IMR-90 (cell line): ENCODE data around the gene GFAP. TPM values are rescaled to one million over a fixed set of nuclear protein-coding genes. Genes with fewer than 3 reads are reported as not detected.

Experiments used
- ATAC-seq: fragments of 200-7000 bp; cut with Tn5 transposase; 2 replicates; pipeline ENCODE4 v1.9.1; 2020; ENCODE audit warnings: low read depth, mild to moderate bottlenecking, moderate library complexity
- BruUV-seq: library from RNA; stranded (reverse); fragments of 400-500 nt; replicated peaks from 2 replicates; lab custom pipeline; 2021; lab: Mats Ljungman, UMichigan
- CTCF ChIA-PET: fragments of 300-600 bp; formaldehyde crosslinking; extraction: SDS; loops from one replicate; lab custom pipeline; 2021; ENCODE audit warnings: antibody characterized with exemption; lab: Yijun Ruan, JAX
- POLR2A ChIA-PET: fragments of 300-600 bp; sonication (Branson Sonifier 250); formaldehyde crosslinking; loops from one replicate; lab custom pipeline; 2022; ENCODE audit warnings: antibody characterized with exemption; ENCODE audit not compliant: unreplicated experiment; lab: Charles Lee
- DNase-seq: peaks from one replicate; pipeline ENCODE4 v3.0.0; 2013
- H2AFZ ChIP-seq: replicated peaks from 2 replicates; pipeline ENCODE3; 2013; ENCODE audit warnings: low read length, mild to moderate bottlenecking; ENCODE audit not compliant: poor library complexity
- H2AK5ac ChIP-seq: 2 replicates; pipeline ENCODE4 v1.6.1; 2013; ENCODE audit warnings: low read depth, low read length, inconsistent platforms
- H2AK9ac ChIP-seq: replicated peaks from 2 replicates; pipeline ENCODE3; 2013; ENCODE audit warnings: mild to moderate bottlenecking, low read depth, low read length, moderate library complexity; ENCODE audit not compliant: poor library complexity
- H2BK120ac ChIP-seq: 2 replicates; pipeline ENCODE4 v1.6.1; 2013; ENCODE audit warnings: low read depth, low read length, inconsistent platforms
- H2BK15ac ChIP-seq: 3 replicates; pipeline ENCODE4 v1.6.1; 2013; ENCODE audit warnings: low read depth, low read length, inconsistent platforms
- H2BK20ac ChIP-seq: 2 replicates; pipeline ENCODE4 v1.6.1; 2013; ENCODE audit warnings: low read depth, mild to moderate bottlenecking, inconsistent platforms, low read length, moderate library complexity
- H2BK5ac ChIP-seq: 2 replicates; pipeline ENCODE4 v1.6.1; 2013; ENCODE audit warnings: mild to moderate bottlenecking, low read depth, low read length, inconsistent platforms; ENCODE audit not compliant: poor library complexity, severe bottlenecking
- H3K14ac ChIP-seq: replicated peaks from 2 replicates; pipeline ENCODE4 v1.6.1; 2013; ENCODE audit warnings: low read depth, low read length, inconsistent platforms
- H3K18ac ChIP-seq: 2 replicates; pipeline ENCODE4 v1.6.1; 2013; ENCODE audit warnings: low read depth, low read length, control low read depth
- H3K23ac ChIP-seq: 2 replicates; pipeline ENCODE4 v1.6.1; 2013; ENCODE audit warnings: low read depth, low read length, inconsistent platforms
- H3K27ac ChIP-seq: 2 replicates; pipeline ENCODE4 v1.5.1; 2013; ENCODE audit warnings: mild to moderate bottlenecking, control low read depth, low read length; ENCODE audit not compliant: insufficient read depth
- H3K27me3 ChIP-seq: 2 replicates; pipeline ENCODE4 v1.6.1; 2013; ENCODE audit warnings: low read length; ENCODE audit not compliant: control insufficient read depth, insufficient read depth
- H3K36me3 ChIP-seq: 2 replicates; pipeline ENCODE4 v1.6.1; 2013; ENCODE audit warnings: low read length, mixed read lengths; ENCODE audit not compliant: control insufficient read depth, insufficient read depth
- H3K4ac ChIP-seq: 2 replicates; pipeline ENCODE4 v1.6.1; 2013; ENCODE audit warnings: low read depth, low read length, inconsistent platforms
- H3K4me1 ChIP-seq: 2 replicates; pipeline ENCODE4 v1.6.1; 2013; ENCODE audit warnings: low read length, mixed read lengths; ENCODE audit not compliant: control insufficient read depth, insufficient read depth
- H3K4me2 ChIP-seq: 2 replicates; pipeline ENCODE4 v1.6.1; 2013; ENCODE audit warnings: low read depth, mild to moderate bottlenecking, control low read depth, low read length, moderate library complexity
- H3K4me3 ChIP-seq: 2 replicates; pipeline ENCODE4 v1.5.1; 2013; ENCODE audit warnings: low read depth, mild to moderate bottlenecking, control low read depth, low read length, moderate library complexity; ENCODE audit not compliant: insufficient read depth
- H3K56ac ChIP-seq: 2 replicates; pipeline ENCODE4 v1.6.1; 2013; ENCODE audit warnings: low read length, inconsistent platforms; ENCODE audit not compliant: insufficient read depth; ENCODE audit errors: extremely low read depth
- H3K79me1 ChIP-seq, 2 experiments: 2 replicates each; pipeline ENCODE4 v1.6.1; 2013; ENCODE audit warnings: low read length in 2 of 2, inconsistent platforms in 1 of 2, low read depth in 1 of 2
- H3K9ac ChIP-seq: 2 replicates; pipeline ENCODE4 v1.6.1; 2013; ENCODE audit warnings: low read depth, low read length, control low read depth
- H3K9me1 ChIP-seq: 2 replicates; pipeline ENCODE4 v1.6.1; 2013; ENCODE audit warnings: low read length, inconsistent platforms; ENCODE audit not compliant: insufficient read depth
- H3K9me3 ChIP-seq: 2 replicates; pipeline ENCODE4 v1.6.1; 2013; ENCODE audit warnings: low read length; ENCODE audit not compliant: control insufficient read depth, insufficient read depth
- H4K20me1 ChIP-seq: 2 replicates; pipeline ENCODE4 v1.6.1; 2013; ENCODE audit warnings: low read length, inconsistent platforms; ENCODE audit not compliant: insufficient read depth
- H4K5ac ChIP-seq: 2 replicates; pipeline ENCODE4 v1.6.1; 2013; ENCODE audit warnings: mild to moderate bottlenecking, low read depth, low read length, control low read depth
- H4K8ac ChIP-seq, 2 experiments: 2 replicates each; pipeline ENCODE4 v1.6.1; 2013; ENCODE audit warnings: low read depth in 2 of 2, low read length in 2 of 2, control low read depth in 1 of 2, inconsistent platforms in 1 of 2
- H4K91ac ChIP-seq: 2 replicates; pipeline ENCODE4 v1.6.1; 2013; ENCODE audit warnings: low read depth, low read length, inconsistent platforms; ENCODE audit not compliant: insufficient read depth
- BHLHE40 ChIP-seq: fragments of 150-350 bp; IDR thresholded peaks from 2 replicates; pipeline ENCODE4 v1.6.1; 2016; ENCODE audit warnings: mild to moderate bottlenecking, low read depth, low read length
- CEBPB ChIP-seq: IDR thresholded peaks from 2 replicates; pipeline ENCODE4 v1.6.1; 2012; ENCODE audit warnings: low read depth, low read length, improper control_type of control experiment
- CHD1 ChIP-seq: IDR thresholded peaks from 2 replicates; pipeline ENCODE4 v1.6.1; 2012; ENCODE audit warnings: low read depth, low read length, improper control_type of control experiment
- FOS ChIP-seq: fragments of 150-350 bp; IDR thresholded peaks from 2 replicates; pipeline ENCODE4 v1.6.1; 2016; ENCODE audit warnings: low read depth, low read length
- MAFK ChIP-seq: IDR thresholded peaks from 2 replicates; pipeline ENCODE4 v1.6.1; 2012; ENCODE audit warnings: low read depth, low read length, improper control_type of control experiment
- MAZ ChIP-seq: IDR thresholded peaks from 2 replicates; pipeline ENCODE4 v1.6.1; 2012; ENCODE audit warnings: low read depth, mild to moderate bottlenecking, low read length, improper control_type of control experiment, moderate library complexity, borderline replicate concordance
- MXI1 ChIP-seq: IDR thresholded peaks from 2 replicates; pipeline ENCODE4 v1.6.1; 2012; ENCODE audit warnings: low read depth, mild to moderate bottlenecking, low read length, moderate library complexity, borderline replicate concordance
- NFE2L2 ChIP-seq: fragments of 150-350 bp; IDR thresholded peaks from 2 replicates; pipeline ENCODE4 v1.6.1; 2016; ENCODE audit warnings: low read depth, mild to moderate bottlenecking, low read length
- POLR2A ChIP-seq: IDR thresholded peaks from 2 replicates; pipeline ENCODE4 v1.6.1; 2012; ENCODE audit warnings: mild to moderate bottlenecking, low read depth, low read length
- RFX5 ChIP-seq: IDR thresholded peaks from 2 replicates; pipeline ENCODE4 v1.8.0; 2012; ENCODE audit warnings: low read depth, mild to moderate bottlenecking, low read length, moderate library complexity
- SMC3 ChIP-seq: fragments of 150-350 bp; IDR thresholded peaks from 2 replicates; pipeline ENCODE4 v1.6.1; 2016; ENCODE audit warnings: low read depth, mild to moderate bottlenecking, antibody characterized with exemption, low read length, moderate library complexity
- WGBS, 2 experiments: methylation state at CpG; one replicate each; pipeline versions ENCODE4 v1.1.5 to v1.1.7; 2013; ENCODE audit warnings: missing lambda C conversion rate in 2 of 2; ENCODE audit not compliant: insufficient read length in 1 of 2; ENCODE audit errors: extremely low coverage in 2 of 2; 5-methylcytosine and 5-hydroxymethylcytosine counted together
- dilution Hi-C: fragments of 300-500 bp; cut with HindIII; formaldehyde crosslinking; loops from one replicate; pipeline ENCODE4 v1.14.3; 2018; ENCODE audit warnings: low sequenced_read_pairs; ENCODE audit not compliant: unreplicated experiment
- in situ Hi-C: fragments of 300-500 bp; cut with MboI; formaldehyde crosslinking; loops from 3 replicates; pipeline ENCODE4 v1.14.3; 2019; ENCODE audit warnings: low sequenced_read_pairs, inconsistent platforms, mixed read lengths
- intact Hi-C: fragments of 100-400 bp; cut with micrococcal nuclease; formaldehyde crosslinking; loops from 2 replicates; pipeline ENCODE4 v1.10.0; 2022
- polyA plus RNA-seq, 3 experiments: library from polyadenylated mRNA; depleted of rRNA; stranded (reverse); fragments of >200 nt; gene quantifications; 2 replicates each; pipeline ENCODE4 v1.2.3, GENCODE V29; 2012; ENCODE audit warnings: low replicate concordance in 1 of 3
- total RNA-seq: library from RNA; depleted of rRNA; stranded (reverse); fragments of >200 nt; gene quantifications from 2 replicates; pipeline ENCODE4 v1.2.3, GENCODE V29; 2012
- TF ChIP-seq, protein P1 (sequence below): conservative IDR thresholded peaks from 2 replicates; pipeline ENCODE4 v1.5.1; 2012; ENCODE audit warnings: mild to moderate bottlenecking, low read depth, low read length, improper control_type of control experiment

GFAP gene
- total and polyA plus RNA-seq, 2 of the 4 experiments (the other 2 are of a cell fraction) = 0.18 to 0.19 TPM

DNA sequence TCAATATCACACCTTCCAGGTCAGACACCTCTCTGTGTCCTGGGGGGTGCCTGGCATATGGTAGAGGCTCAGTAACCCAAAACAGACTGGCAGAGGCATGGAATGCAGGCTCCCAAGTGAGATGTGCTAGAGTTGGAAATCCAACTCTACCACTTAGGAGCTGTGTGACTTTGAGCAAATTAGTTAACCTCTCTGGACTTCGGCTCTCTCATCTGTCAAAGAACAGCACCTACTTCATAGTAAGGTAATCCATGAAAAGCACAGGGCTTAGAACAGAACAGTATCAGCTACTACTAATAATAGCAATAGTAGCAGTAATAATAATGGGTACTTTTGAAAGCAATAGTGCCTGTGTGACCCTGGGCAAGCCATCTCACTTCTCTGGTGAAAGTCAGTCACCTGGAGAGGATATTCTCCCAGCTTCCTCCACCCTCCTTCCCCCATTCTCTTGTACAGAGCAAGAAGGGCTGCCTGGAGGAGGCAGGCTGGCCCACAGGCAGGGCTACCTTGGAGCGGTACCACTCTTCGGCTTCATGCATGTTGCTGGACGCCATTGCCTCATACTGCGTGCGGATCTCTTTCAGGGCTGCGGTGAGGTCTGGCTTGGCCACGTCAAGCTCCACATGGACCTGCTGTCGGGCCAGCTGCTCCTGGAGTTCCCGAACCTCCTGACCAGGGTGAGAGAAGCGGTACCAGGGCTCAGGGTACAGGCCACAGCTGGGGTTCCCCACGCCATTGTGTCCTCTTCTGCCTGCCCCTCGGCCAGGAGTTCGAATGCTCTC, 2.3 kb downstream of the GFAP start:
- Histone ChIP-seq H2BK5ac (no peak overlapping the region), H3K27ac (no peak overlapping the region), H3K9me3 (no peaks in the 10 kb centered on the region), H3K18ac (no peak overlapping the region), H2BK15ac (no peak overlapping the region), H3K9me1 (peaks cover 14% of the 10 kb centered on the region; the same call in 1 of the 2 replicates), H3K4me2 (no peak overlapping the region), H3K4me1 (peaks cover 13% of the 10 kb centered on the region), H3K9ac (no peak overlapping the region), H2AK9ac (no peak overlapping the region), H3K27me3 (peaks cover 9% of the 10 kb centered on the region; the same call in 1 of the 2 replicates), H2AK5ac (no peak overlapping the region), H3K4me3 (no peak overlapping the region), H3K4ac (no peak overlapping the region), H3K36me3 (no peaks in the 10 kb centered on the region), H2BK20ac (no peak overlapping the region), H4K8ac (no peak overlapping the region), H3K14ac (no peak overlapping the region), H2AFZ (no peak overlapping the region), H4K20me1 (no peaks in the 10 kb centered on the region; the same call in 1 of the 2 replicates), H3K79me1 (no peaks in the 10 kb centered on the region), H2BK120ac (no peak overlapping the region), H3K56ac (no peak overlapping the region), H4K91ac (no peak overlapping the region), H3K23ac (no peak overlapping the region), H4K5ac (no peak overlapping the region)
- ChIA-PET CTCF (interaction anchor here (0.7 kb wide), 1 partner anchor 11 kb away, joined by 3 read pairs; no protein-coding TSS in a partner anchor), POLR2A (no interaction called here)
- intact Hi-C loops (no loop called here), in situ Hi-C loops (loop anchor here (5.0 kb wide), 1 partner anchor 99 kb away; no protein-coding TSS in a partner anchor), dilution Hi-C loops (no loop called here)
- TF ChIP-seq, protein P1, sequence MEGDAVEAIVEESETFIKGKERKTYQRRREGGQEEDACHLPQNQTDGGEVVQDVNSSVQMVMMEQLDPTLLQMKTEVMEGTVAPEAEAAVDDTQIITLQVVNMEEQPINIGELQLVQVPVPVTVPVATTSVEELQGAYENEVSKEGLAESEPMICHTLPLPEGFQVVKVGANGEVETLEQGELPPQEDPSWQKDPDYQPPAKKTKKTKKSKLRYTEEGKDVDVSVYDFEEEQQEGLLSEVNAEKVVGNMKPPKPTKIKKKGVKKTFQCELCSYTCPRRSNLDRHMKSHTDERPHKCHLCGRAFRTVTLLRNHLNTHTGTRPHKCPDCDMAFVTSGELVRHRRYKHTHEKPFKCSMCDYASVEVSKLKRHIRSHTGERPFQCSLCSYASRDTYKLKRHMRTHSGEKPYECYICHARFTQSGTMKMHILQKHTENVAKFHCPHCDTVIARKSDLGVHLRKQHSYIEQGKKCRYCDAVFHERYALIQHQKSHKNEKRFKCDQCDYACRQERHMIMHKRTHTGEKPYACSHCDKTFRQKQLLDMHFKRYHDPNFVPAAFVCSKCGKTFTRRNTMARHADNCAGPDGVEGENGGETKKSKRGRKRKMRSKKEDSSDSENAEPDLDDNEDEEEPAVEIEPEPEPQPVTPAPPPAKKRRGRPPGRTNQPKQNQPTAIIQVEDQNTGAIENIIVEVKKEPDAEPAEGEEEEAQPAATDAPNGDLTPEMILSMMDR = no peak
- TF ChIP-seq BHLHE40 (no peak), NFE2L2 (no peak), MXI1 (no peak), SMC3 (no peak), FOS (no peak), RFX5 (no peak), CEBPB (no peak), POLR2A (no peak), MAZ (no peak), MAFK (no peak), CHD1 (no peak)
- WGBS, 2 experiments = 90% methylated on average over 6 of the region's 14 CpGs; no CpG with 5 or more reads in 1 of the 2 experiments
- no peak for ATAC-seq
- no peak for DNase-seq
- no TSS peak for BruUV-seq
